Measurements from ENCODE around the gene KASH5. TPM values are rescaled to one million over a fixed set of nuclear protein-coding genes. Genes with fewer than 3 reads are reported as not detected.

KASH5 gene
- total RNA-seq, 1 experiment from 2014 or later = not detected

- Mint-ChIP-seq H3K4me1 (peaks cover 23 to 39% of the 10 kb centered on the region in 2 experiments), H3K27me3 (ENCODE audit: low read depth) (peaks cover 44% of the 10 kb centered on the region), H3K9me3 (no peaks in the 10 kb centered on the region; a peak in 1 of 5 replicates), H3K4me3 (peak overlapping the region; percentile 74 to 82), H3K36me3 (ENCODE audit: insufficient read depth in 1 of 3, low read depth in 3 of 3) (peaks cover 10 to 20% (median 20%) of the 10 kb centered on the region in 3 experiments), H3K27ac (peak overlapping the region in 2 of 3 experiments; percentile 83 to 90; a peak in 3 of 7 replicates)
- H3K23ac ChIP-seq (ENCODE audit: insufficient read length, low read depth, low read length) = no peak overlapping the region
- no peaks in the 10 kb centered on the region for H4K20me1 ChIP-seq (ENCODE audit: control insufficient read depth, insufficient read depth, insufficient read length)
- peak overlapping the region; percentile 83 for H3K4me2 ChIP-seq (ENCODE audit: insufficient read depth, insufficient read length, low read length)
- H3K4me1 ChIP-seq (ENCODE audit: insufficient read depth, low read length) = no peaks in the 10 kb centered on the region
- no peak overlapping the region for H3T11ph ChIP-seq (ENCODE audit: low read length)
- no peak overlapping the region for H2BK12ac ChIP-seq (ENCODE audit: insufficient read length, low read depth, low read length)
- no peak overlapping the region for H2BK15ac ChIP-seq (ENCODE audit: low read depth, low read length)
- peaks cover 26% of the 10 kb centered on the region; the same call in 1 of the 2 replicates for H3K27me3 ChIP-seq (ENCODE audit: insufficient read depth, low read length)
- H3K56ac ChIP-seq (ENCODE audit: insufficient read length, low read depth, low read length) = no peak overlapping the region
- no peak overlapping the region for H4K5ac ChIP-seq (ENCODE audit: insufficient read length, low read depth, low read length)
- no peak overlapping the region for H2BK20ac ChIP-seq (ENCODE audit: low read depth, low read length, poor library complexity, severe bottlenecking)
- no peak overlapping the region for H2AK5ac ChIP-seq (ENCODE audit: insufficient read length, low read length)
- H3K27ac ChIP-seq (ENCODE audit: insufficient read length, low read depth, low read length) = no peak overlapping the region
- H3K9me3 ChIP-seq (ENCODE audit: control insufficient read depth, low read depth, low read length) = no peaks in the 10 kb centered on the region
- peak; percentile 100 for DNase-seq
- H2BK120ac ChIP-seq (ENCODE audit: low read depth, low read length, poor library complexity, severe bottlenecking) = no peak overlapping the region
- no peak overlapping the region for H3K18ac ChIP-seq (ENCODE audit: insufficient read length, low read depth, low read length)
- H3K79me2 ChIP-seq (ENCODE audit: insufficient read depth, low read length) = no peaks in the 10 kb centered on the region
- TF ChIP-seq, protein P1, sequence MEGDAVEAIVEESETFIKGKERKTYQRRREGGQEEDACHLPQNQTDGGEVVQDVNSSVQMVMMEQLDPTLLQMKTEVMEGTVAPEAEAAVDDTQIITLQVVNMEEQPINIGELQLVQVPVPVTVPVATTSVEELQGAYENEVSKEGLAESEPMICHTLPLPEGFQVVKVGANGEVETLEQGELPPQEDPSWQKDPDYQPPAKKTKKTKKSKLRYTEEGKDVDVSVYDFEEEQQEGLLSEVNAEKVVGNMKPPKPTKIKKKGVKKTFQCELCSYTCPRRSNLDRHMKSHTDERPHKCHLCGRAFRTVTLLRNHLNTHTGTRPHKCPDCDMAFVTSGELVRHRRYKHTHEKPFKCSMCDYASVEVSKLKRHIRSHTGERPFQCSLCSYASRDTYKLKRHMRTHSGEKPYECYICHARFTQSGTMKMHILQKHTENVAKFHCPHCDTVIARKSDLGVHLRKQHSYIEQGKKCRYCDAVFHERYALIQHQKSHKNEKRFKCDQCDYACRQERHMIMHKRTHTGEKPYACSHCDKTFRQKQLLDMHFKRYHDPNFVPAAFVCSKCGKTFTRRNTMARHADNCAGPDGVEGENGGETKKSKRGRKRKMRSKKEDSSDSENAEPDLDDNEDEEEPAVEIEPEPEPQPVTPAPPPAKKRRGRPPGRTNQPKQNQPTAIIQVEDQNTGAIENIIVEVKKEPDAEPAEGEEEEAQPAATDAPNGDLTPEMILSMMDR (conservative IDR thresholded peaks at IDR 0.05) = no peak
- no peak overlapping the region for H3K4ac ChIP-seq (ENCODE audit: low read depth, low read length)
- H3K79me1 ChIP-seq (ENCODE audit: insufficient read depth, low read depth, low read length, poor library complexity, severe bottlenecking) = no peaks in the 10 kb centered on the region
- no peak overlapping the region for H3K9ac ChIP-seq (ENCODE audit: extremely low read depth, insufficient read length, low read length)
- H4K8ac ChIP-seq (replicated peaks; ENCODE audit: insufficient read length, low read depth, low read length) = no peak overlapping the region
- WGBS (ENCODE audit: extremely low coverage, insufficient read length, low lambda C conversion rate) = no CpG with 5 or more reads among the region's 43 CpGs
- no peak overlapping the region for H2BK5ac ChIP-seq (ENCODE audit: insufficient read length, low read length)
- no peak overlapping the region for H2AFZ ChIP-seq (ENCODE audit: low read length)
- H4K91ac ChIP-seq (ENCODE audit: insufficient read length, low read depth, low read length) = no peak overlapping the region
- H3K23me2 ChIP-seq (ENCODE audit: insufficient read length, low read depth, low read length, poor library complexity, severe bottlenecking) = peaks cover 21% of the 10 kb centered on the region
- H3K14ac ChIP-seq (ENCODE audit: insufficient read depth, low read length) = 0 out of 2 replicates have a peak overlapping the region, but pooled peaks have one; percentile 4
Observed at GRCh38 chr19:49442771-49443365, 54.8 kb downstream of the KASH5 start.
